ENCODE results near the gene C16orf54. TPM values are rescaled to one million over a fixed set of nuclear protein-coding genes. Genes with fewer than 3 reads are reported as not detected.
"Not testable (repeated sequence)": the region's sequence is repeated elsewhere in the genome, so short reads cannot be mapped to it uniquely, and the experiment has no call there.

The C16orf54 gene
- total RNA-seq, 4 donors from 2014 or later: 0.27 to 1.1 TPM; not detected in 2

GRCh38 chr16:29747947-29748759 lies 2.4 kb upstream of the C16orf54 start:
- DNase-seq (ENCODE audit: low spot score in 2 of 2): no peak
- H3K4me3 ChIP-seq (ENCODE audit: low read depth, poor library complexity, severe bottlenecking): no peak overlapping the region
- intact Hi-C loops (cut with DNase I; ENCODE audit: low total_unique reads): no loop called here
- TF ChIP-seq POLR2A (IDR thresholded peaks at IDR 0.05) (no peak), CTCF (IDR thresholded peaks at IDR 0.05) (no peak)
- 93 to 94% methylated on average over 29 to 30 of the region's 30 CpGs for WGBS, 2 donors

GRCh38 chr16:29746518-29746917 lies 728 bp upstream of the C16orf54 start:
- H3K4me3 ChIP-seq (ENCODE audit: low read depth, poor library complexity, severe bottlenecking); DNase-seq (ENCODE audit: low spot score in 2 of 2); intact Hi-C loops (cut with DNase I; ENCODE audit: low total_unique reads): not testable (repeated sequence)
- WGBS, 2 donors: 62 to 66% methylated on average over 4 of the region's 4 CpGs

DNA sequence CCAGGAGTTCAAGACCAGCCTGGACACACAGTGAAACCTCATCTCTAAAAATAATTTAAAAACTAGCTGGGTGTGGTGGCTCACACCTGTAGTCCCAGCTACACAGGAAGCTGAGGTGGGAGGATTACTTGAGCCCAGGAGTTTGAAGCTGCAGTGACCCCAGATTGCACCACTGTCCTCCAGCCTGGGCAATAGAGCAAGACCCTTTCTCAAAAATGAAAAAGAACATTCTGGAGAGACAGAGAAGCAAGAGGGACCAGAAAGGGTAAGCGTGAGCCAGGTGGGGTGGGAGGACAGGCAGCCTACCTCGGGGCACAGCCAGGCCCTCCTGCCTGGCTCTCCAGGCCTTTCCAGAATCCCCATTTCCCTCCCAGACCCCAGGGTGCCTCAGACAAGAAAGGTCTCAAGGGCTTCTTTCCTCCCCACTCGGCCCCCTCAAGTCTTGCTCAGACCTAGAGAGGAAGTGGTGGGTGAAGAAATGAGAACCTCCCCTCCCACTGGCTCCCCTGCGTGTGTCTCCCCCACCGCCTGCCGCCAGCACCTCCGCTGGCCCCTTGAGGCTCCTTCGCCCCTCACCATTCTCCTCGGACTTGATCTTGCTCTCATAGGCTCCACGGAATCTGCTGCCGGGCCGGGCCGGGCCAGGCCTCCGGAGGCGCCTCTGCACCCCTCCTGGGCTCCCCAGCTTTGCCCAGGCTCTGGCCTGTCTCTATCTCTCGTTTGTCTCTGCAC lies 503 bp downstream of the C16orf54 start:
- WGBS, 2 donors: 73 to 76% methylated on average over 16 of the region's 16 CpGs

GRCh38 chr16:29744541-29745101 lies 1.2 kb downstream of the C16orf54 start:
- H3K4me3 ChIP-seq (ENCODE audit: low read depth, poor library complexity, severe bottlenecking): no peak overlapping the region
- no peak for DNase-seq (ENCODE audit: low spot score in 2 of 2)
- TF ChIP-seq POLR2A (IDR thresholded peaks at IDR 0.05) (no peak), CTCF (IDR thresholded peaks at IDR 0.05) (no peak)
- 79 to 85% methylated on average over 15 of the region's 20 CpGs for WGBS, 2 donors
- intact Hi-C loops (cut with DNase I; ENCODE audit: low total_unique reads): no loop called here

More for the DNA sequence above, 503 bp downstream of the C16orf54 start:
- TF ChIP-seq CTCF (IDR thresholded peaks at IDR 0.05): no peak
- no peak for TF ChIP-seq POLR2A (IDR thresholded peaks at IDR 0.05)
- intact Hi-C loops (cut with DNase I; ENCODE audit: low total_unique reads): no loop called here
- no peak for DNase-seq (ENCODE audit: low spot score in 2 of 2)
- H3K4me3 ChIP-seq (ENCODE audit: low read depth, poor library complexity, severe bottlenecking): no peak overlapping the region

DNA sequence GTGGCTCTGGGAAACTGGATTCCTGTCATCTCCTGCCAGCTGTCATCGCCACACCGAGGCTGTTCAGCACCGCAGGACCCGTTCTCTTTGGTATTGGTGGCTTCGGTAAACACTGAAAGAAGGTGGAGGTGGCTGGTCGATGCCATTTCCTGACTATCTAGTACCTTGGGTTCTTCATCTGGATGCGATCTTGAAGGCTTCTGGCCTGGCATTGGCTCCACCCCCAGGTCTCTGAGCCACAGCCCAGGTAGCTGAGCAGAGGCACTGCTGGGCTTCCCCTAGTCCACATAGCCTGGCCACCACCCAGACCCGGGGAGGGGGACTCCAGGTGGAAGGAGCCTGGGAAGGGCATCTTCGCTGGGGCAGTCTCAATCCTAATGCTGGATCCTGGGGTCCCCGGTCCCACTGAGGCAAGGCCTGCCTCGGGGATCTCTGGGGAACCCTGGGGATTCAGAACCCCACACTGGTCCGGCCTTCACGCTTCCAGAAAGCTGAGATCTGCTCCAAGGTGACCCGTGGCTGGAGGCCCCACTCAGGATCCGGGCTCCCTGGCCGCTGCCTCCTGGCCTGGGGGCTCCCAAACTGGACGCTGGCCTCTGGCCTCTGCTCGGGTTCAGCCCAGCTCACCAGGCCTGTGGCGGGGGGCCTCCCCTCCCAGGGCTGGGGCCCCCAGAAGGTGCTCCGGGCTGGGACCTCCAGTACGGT lies 1.8 kb downstream of the C16orf54 start:
- no peak for DNase-seq (ENCODE audit: low spot score in 2 of 2)
- no peak overlapping the region for H3K4me3 ChIP-seq (ENCODE audit: low read depth, poor library complexity, severe bottlenecking)
- no peak for TF ChIP-seq CTCF (IDR thresholded peaks at IDR 0.05)
- no peak for TF ChIP-seq POLR2A (IDR thresholded peaks at IDR 0.05)
- 85 to 91% methylated on average over 10 to 21 of the region's 21 CpGs for WGBS, 2 donors
- intact Hi-C loops (cut with DNase I; ENCODE audit: low total_unique reads): no loop called here

- WGBS, 2 donors: 88 to 90% methylated on average over 5 of the region's 5 CpGs
- intact Hi-C loops (cut with DNase I; ENCODE audit: low total_unique reads): no loop called here
- TF ChIP-seq CTCF (IDR thresholded peaks at IDR 0.05) (no peak), POLR2A (IDR thresholded peaks at IDR 0.05) (no peak)
- no peak overlapping the region for H3K4me3 ChIP-seq (ENCODE audit: low read depth, poor library complexity, severe bottlenecking)
- no peak for DNase-seq (ENCODE audit: low spot score in 2 of 2)
Observed at GRCh38 chr16:29743475-29743826, 2.3 kb downstream of the C16orf54 start.

Measured in lower leg skin (tissue), 4 donors.